HS-27A (cell line): ENCODE data around the gene ANGPT4.
"Not testable (repeated sequence)": the region's sequence is repeated elsewhere in the genome, so short reads cannot be mapped to it uniquely, and the experiment has no call there.

Experiments
- DNase-seq: peaks from one replicate; pipeline ENCODE4 v3.0.0-alpha.2; 2012; ENCODE audit warnings: low read depth, missing footprints

ANGPT4 gene

DNA sequence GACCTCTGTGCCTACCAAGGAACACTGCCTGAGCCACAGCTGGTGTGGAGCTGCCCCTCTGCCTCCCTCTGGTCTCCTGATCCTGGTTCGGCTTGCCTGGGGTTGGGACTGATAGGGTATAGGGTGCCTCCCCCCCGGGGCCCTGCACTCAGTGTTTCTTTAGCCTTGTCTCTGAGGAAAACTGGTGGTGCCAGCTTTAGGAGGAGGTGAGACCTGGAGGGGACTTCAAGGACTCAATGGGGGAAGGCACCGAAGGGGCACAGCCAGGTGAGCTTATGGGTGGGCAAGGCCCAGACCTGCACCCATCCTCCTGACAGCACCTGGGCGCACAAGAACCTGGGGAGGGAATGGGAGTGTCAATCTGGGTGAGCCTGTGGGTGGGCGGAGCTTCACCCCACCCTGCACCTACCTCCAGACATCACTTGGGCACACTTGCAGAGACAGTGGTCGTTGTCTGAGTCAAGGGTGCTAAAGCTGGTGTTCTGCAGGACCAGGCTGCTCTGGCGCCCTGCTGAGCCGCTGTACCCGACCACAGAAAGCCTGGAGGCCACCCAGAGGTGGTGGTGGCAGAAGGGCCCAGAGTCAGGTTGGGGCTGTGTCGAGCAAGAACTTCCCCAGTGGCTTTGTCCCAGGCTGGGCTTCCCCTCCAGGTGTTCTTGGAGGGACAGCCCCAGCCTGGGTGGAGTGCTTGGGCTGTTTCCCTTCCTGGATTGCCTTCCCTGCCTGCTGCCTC is 42.1 kb downstream of the ANGPT4 start:
- DNase-seq: no peak

- no peak for DNase-seq
Observed at GRCh38 chr20:872855-873520, 43.1 kb downstream of the ANGPT4 start.

- DNase-seq: no peak
Observed at GRCh38 chr20:871948-872347, 44.2 kb downstream of the ANGPT4 start.

GRCh38 chr20:871436-871835 is 44.7 kb downstream of the ANGPT4 start:
- DNase-seq: no peak

GRCh38 chr20:870758-871157 is 45.4 kb downstream of the ANGPT4 start:
- no peak for DNase-seq

GRCh38 chr20:869606-870005 is 46.5 kb downstream of the ANGPT4 start:
- no peak for DNase-seq

GRCh38 chr20:868279-868678 is 47.9 kb downstream of the ANGPT4 start:
- DNase-seq: no peak

GRCh38 chr20:865440-865839 is 50.7 kb downstream of the ANGPT4 start:
- DNase-seq: no peak

GRCh38 chr20:860891-861290 is 55.2 kb downstream of the ANGPT4 start:
- no peak for DNase-seq

- no peak for DNase-seq
Observed at GRCh38 chr20:859751-860231, 56.3 kb downstream of the ANGPT4 start.

- DNase-seq: no peak
Observed at GRCh38 chr20:858011-858410, 58.1 kb downstream of the ANGPT4 start.

DNA sequence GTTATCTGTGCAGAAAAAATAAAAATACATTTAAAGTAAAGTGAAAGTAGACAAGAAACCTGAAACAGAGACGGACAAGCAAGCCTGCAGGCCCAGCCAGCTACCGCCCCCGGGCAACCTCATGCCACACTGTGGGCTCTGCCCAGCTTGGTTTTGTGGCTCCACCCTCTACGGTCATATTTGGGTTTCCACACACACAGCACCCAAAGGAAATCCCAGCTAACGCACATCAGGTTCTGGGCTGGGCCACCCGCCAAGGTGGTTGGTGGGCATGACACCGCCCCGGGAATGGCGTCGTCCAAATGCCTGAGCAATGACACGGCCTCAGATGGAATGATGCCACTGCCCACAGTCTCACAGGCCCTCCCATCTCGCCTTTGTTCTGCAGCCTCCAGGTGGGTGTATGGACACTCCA is 59.8 kb downstream of the ANGPT4 start:
- DNase-seq: peak; percentile 96

- DNase-seq: no peak
Observed at GRCh38 chr20:855466-856360, 60.4 kb downstream of the ANGPT4 start.

GRCh38 chr20:854601-855000 is 61.5 kb downstream of the ANGPT4 start:
- DNase-seq: no peak

DNA sequence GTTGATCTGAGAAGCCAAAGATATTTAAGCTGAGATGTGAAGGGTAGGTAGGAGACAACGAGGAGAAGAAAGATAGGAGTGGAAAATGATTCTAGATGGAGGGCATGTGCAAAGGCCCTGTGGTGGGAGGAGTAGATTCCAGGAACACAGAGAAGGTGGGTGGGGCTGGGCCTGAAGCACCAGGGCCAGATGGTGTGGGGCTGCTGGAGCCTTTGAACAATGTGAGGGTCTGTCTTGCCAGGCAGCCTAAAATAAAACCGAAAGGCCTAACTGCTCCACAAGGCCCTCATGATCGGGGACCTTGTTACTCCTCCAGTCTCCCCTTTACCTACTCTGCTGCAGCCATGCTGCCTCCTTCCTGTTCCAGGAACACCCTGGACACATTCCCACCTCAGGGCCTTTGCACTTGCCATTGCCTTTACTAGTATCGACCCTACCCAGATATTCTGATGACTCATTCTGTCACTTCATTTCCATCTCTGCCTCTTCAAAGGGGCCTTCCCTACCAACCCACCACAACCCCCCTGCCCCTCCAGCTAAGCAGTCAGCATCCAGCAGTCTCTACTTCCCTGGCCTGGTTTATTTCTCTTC is 62.6 kb downstream of the ANGPT4 start:
- no peak for DNase-seq

DNA sequence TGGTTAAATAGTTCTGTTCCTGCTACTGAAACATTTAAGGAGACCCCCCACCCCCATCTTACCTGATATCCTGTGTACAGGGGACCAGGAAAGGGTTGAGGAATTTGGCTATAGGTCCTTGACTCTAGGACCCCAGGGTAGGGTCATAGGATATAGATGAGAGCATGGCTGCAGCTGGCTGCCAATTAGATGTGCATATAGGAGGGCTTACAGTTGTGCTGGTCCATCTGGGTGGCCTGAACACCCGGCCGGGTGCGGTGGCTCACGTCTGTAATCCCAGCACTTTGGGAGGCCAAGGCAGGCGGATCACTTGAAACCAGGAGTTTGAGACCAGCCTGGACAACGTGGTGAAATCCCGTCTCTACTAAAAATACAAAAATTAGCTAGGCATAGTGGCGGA is 67.4 kb downstream of the ANGPT4 start:
- DNase-seq: not testable (repeated sequence)

DNA sequence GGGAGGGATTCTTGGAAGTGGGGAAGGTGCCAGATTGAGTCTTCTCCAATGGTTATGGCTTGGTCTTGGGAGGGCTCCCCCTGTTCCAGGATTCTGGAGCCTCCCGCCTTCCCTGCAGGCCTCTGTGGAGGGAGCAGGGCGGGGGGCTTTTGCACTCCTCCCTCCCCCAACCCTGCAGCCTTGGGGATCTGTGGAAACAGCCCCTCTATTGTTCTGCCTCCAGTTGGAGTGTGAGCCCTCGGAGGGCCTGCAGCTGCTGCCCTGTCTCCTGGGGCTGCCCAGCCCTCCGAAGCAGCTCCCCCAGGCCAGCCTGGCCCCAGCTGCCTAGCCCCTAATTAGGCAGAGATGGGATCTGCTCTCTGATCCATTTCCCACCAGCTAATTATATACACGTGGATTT is 67.9 kb downstream of the ANGPT4 start:
- no peak for DNase-seq

- DNase-seq: no peak
Observed at GRCh38 chr20:846894-847278, 69.2 kb downstream of the ANGPT4 start.

DNA sequence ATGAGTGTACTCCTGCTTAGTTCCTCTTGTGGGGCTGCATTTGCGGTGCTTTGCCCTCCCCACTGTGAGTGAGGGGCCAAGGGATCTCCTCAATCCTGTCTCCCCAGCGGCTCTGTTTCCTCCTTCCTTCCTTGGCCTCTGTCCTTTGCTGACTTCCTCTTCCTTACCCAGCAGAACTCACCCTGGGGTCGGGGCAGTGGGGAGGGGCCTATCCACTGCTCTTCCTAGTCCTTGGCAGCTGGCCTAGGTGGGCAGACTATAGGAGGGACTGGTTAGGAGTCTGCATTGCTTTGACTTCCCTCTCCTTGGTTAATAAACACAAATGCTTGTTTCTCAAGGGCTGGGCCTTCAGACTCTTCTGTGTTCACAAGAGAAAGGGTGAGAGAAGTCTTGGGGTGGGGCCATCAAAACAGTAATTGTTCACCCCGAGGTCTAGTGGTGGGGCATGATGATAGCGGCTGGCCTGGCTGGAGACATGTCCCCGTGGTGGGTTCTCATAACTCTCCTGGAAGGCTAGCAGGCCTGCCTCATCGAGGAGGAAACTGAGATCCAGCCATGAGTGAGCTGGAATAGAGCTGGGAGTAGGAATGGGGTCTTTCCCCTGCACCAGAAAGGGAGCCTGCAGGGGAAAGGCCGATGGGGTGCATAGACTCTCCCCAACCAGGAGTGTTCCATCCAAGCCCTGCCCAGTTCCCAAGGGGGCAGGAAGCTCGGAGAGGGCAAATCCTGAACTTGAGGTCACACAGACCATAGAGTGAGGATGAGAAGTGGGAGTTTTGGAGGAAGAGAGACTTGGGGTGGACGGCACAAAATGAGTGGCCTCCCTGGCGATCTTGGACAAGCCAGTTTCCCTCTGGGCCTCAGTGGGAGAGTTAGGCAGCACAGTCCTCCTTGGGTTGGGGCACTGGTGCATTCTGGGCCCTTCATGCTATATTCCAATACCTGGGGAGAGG is 69.9 kb downstream of the ANGPT4 start:
- no peak for DNase-seq

DNA sequence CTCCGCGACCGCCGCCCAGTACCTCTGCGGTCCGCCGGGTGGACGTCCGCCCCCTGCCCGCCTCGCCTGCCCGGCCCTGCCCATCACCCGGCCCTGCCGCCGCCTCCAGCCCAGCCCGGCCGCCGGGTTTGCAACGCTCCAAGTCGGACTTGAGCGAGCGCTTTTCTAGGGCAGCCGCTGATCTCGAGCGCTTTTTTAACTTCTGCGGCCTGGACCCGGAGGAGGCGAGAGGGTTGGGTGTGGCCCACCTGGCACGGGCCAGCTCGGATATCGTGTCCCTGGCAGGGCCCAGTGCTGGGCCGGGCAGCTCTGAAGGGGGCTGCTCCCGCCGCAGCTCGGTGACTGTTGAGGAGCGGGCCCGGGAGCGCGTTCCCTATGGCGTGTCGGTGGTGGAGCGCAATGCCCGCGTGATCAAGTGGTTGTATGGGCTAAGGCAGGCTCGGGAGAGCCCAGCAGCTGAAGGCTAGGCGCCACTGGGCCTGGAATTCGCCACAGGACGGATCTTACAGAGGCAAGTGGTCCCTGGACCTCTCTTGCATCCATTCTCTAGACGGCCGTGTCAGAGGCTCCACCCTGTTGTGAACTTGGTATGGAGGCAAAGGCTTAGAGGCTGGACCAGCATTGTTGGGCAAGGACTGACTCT is 70.8 kb downstream of the ANGPT4 start:
- DNase-seq: no peak
